Putamen (tissue), 1 donor: ENCODE results near the gene OR4A16.

Experiments
- DNase-seq: peaks from one replicate; pipeline ENCODE4 v3.0.0-alpha.2; 2016; ENCODE audit warnings: low spot score

Gene OR4A16, protein sequence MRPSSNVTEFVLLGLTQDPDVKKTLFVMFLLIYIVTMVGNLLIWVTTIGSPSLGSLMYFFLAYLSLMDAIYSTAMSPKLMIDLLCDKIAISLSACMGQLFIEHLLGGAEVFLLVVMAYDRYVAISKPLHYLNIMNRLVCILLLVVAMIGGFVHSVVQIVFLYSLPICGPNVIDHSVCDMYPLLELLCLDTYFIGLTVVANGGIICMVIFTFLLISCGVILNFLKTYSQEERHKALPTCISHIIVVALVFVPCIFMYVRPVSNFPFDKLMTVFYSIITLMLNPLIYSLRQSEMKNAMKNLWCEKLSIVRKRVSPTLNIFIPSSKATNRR

DNA sequence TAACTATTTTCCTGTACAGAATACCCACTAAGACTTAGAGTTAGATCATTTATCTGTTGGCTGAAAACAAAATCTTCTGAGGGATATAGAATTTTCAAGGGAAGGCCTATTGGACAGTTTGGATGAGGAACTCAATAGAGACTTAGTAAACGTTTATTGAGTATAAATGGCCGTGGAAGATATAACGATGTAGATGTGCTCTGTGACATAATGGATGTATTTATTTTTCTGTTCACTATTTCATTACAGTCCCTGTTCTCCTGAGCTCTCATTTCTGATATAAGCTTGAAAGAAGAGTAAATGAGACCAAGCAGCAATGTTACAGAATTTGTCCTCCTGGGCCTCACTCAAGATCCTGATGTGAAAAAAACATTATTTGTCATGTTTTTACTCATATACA, at the start of gene OR4A16:
Gene OR4A16 (plus strand): TSS at position 301 of the 400 bp plus-strand sequence. CDS start 0 bp downstream, at position 301.
- DNase-seq, result no peak

DNA sequence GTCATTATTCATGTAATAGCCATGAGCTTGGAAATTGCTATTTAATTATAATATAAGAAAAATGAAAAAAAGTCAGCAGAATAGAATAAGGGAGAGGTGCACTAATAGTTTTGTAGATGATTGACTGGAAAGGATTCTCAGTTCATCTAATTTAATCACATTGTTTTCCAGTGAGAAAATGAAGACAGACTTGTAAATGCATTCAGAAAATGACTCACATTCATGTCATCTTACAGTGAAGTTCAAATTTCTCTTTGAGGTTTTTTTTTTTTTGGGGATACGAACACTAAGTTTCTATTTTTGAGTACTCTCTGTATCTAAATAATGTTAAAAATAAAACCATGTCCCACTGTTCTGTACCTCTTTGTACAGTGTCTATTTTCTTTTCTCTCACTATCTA, 18.5 kb upstream of the OR4A16 start:
- no peak for DNase-seq

DNA sequence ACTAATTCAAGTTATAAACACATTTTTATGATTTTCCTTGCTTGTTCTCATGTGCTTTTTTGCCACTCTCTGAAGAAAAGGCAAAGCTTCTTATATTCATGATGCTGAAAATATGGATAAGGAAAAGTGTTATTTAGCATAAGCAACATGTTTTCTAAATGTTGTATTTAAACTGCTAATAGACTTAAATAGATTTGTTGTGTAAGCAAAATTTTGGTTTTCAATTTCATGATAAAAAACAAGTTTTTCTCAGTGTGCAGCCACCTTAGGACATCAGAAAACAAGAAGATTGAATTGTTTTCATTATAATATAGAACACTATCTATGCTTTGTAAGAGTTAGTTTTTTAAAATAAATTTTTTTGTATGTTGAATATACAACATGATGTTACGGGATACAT, 2.3 kb downstream of the OR4A16 start:
- DNase-seq, result no peak

DNA sequence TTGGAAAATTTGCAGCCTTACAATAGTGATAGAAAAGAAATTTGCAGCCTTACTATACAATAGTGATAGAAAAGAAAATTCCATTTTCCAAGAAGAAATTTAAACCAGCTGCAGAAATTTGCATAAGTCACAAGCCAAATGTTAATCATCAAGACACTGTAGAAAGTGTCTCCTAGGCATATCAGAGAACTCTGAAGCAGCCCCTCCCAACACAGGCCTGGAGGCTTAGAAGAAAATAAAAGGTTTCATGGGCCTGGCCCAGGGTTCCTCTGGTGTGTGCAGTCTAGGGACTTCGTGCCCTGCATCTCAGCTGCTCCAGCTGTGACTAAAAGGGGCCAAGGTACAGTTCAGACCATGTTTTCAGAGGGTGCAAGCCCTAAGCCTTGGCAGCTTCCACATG, 6.0 kb downstream of the OR4A16 start:
- no peak for DNase-seq

DNA sequence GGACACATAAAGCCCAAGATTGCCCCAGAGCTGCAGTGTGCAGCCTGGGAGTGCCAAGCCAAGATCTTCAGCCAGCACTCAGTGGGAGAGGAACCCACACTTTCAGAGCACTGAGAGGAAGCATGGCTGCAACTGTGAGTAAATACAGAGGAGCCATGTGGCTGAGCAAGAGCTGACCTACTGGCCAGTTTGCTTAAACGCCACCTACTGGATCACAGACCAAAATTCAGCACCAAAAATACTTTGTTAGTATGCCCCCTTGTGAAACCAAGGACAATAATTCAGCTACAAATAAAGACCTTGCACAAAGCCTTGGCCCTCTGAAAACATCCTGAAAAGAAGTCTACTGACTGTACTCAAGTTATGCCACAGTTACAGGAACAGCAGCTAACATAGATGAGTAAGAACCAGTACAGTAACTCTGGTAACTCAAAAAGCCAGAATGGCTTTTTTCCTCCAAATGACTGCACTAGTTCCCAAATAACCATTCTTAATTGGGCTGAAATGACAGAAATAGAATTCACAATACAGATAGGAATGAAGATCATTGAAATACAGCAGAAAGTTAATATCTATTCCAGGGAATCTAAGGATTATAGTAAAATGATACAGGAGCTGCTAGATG, 14.7 kb downstream of the OR4A16 start:
- no peak for DNase-seq

DNA sequence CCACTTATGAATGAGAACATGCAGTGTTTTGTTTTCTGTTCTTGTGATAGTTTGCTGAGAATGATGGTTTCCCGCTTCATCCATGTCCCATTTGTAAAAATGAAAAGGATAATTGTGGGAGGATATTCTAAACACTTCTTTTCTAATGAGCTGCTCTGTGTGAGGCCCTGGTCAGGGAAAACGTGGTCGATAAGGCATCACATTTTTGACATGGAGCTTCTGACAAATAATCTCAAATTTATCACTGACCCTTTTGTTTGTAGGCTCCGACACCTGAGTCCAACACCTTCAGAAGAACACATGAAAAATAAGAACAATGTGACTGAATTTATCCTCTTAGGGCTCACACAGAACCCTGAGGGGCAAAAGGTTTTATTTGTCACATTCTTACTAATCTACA, 24.7 kb downstream of the OR4A16 start, which contains the start of gene OR4A15:
Gene OR4A15 (plus strand): TSS at position 301 of the 400 bp plus-strand sequence. CDS start 0 bp downstream, at position 301.
- no peak for DNase-seq
